Urothelium cell line (cell line): Measurements from ENCODE around the gene HMCN2.
"Not testable (repeated sequence)": the region's sequence is repeated elsewhere in the genome, so short reads cannot be mapped to it uniquely, and the experiment has no call there.

Source experiments
- DNase-seq: peaks from one replicate; pipeline ENCODE4 v3.0.0; 2011; ENCODE audit warnings: low spot score, mixed read lengths
- FAIRE-seq: peaks from 2 replicates; lab custom pipeline; 2011; peaks lifted over from hg19 to GRCh38; lab: Jason Lieb, UNC

Gene HMCN2

DNA sequence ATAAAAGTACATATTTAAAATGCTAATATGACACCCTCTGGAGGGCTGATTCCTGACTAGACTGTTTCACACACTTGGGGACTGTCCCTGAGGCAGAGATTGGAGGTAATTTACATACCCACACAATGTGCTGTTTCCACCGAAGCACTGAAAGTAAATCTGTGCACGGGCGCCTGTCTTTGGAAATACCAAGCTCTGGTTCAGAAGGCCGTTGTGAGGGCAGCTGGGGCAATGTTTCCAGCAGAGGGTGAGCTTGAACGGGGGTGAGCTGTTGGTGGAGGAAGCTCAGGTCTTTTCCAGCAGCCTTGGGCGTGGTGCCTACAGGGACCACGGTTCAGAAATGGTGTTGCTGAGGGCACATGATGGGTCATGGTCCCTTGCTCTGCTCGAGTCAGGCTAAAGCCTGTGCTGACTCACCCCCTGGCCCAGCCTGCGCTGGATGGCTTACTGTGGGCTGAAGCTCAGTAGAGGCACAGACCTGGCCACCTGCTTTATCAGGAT lies 25.8 kb upstream of the HMCN2 start:
- DNase-seq (no peak), FAIRE-seq (no peak)

DNA sequence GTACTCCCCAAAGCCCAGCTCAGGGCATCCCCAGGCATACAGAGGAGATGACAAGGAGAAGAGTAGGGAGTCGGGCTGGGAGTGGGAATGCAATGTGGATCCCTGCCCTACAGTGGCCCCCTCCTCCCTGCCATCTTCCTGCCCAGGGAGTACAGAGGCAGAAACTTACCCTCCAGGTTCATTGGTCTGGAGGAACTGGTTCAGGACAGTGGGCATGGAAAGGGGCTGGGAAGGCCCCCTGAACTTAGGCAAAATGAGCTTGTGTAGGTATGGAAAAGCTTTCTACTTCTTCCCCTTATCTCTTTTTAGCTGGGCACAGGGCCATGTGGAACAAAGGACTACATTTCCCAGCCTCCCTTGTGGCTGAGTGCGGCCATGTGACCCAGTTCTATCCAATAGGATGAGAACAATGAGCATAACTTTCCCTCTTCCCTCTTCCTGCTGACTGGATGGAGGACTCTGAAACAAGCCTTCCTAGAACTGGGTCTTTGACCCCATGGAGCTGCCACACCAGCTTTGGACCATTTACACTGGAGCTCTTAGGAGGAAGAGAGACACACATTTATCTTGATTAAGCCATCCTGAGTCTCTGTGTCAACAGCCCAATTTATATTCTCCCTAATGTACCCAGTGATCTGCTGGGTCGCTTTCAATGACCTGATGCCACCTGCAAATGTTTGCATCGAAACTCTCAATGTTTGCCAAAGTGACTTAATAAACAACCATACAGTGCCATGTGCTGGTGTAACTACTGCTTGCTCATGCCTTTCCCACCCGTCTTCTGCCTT lies 25.0 kb upstream of the HMCN2 start:
- DNase-seq (peak; percentile 68), FAIRE-seq (no peak)

DNA sequence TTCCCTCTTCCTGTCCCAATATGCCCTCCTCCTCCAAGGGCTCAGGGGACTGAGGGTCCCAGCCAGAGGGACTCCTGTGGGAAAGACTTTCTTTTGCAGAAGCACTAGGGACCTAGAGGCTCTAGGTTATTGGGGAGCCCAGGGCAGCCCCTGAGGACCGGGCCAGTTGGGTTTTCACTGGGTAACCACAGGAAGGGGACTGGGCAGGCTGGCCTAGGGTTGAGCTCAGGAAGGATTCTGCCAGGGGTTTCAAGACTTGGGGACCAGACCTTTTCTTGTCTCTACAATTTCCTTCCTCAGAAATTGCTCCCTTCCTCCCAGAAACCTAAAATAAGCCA lies 24.4 kb upstream of the HMCN2 start:
- no peak for DNase-seq
- FAIRE-seq = no peak

DNA sequence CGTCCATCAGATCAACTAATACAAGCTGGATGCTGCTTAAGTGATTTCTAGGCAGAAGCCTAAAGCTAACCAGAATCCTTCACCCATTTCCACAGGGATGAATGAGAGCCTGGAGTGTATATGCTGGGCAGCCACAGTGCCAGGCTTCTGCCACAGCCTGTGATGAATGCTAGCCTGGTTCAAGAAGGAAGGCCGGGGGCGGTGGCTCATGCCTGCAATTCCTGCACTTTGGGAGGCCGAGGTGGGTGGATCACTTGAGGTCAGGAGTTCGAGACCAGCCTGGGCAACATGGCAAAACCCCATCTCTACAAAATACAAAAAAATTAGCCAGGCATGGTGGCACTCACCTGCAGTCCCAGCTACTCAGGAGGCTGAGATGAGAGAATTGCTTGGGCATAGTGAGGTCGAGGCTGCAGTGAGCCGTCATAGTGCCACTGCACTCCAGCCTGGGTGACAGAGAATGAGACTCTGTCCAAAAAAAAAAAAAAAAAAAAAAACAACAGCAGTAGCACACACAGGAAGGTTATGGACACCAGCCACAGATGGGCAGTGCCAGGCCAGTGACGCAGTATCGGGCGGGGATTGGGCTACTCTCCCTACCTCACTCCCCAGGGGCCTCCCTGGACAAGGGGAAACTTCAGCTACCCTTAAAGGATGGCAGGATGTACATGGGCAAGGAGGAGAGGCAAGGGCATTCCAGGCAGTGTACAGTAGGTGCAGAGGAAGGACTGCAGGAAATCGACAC lies 23.1 kb upstream of the HMCN2 start:
- FAIRE-seq (no peak), DNase-seq (no peak)

DNA sequence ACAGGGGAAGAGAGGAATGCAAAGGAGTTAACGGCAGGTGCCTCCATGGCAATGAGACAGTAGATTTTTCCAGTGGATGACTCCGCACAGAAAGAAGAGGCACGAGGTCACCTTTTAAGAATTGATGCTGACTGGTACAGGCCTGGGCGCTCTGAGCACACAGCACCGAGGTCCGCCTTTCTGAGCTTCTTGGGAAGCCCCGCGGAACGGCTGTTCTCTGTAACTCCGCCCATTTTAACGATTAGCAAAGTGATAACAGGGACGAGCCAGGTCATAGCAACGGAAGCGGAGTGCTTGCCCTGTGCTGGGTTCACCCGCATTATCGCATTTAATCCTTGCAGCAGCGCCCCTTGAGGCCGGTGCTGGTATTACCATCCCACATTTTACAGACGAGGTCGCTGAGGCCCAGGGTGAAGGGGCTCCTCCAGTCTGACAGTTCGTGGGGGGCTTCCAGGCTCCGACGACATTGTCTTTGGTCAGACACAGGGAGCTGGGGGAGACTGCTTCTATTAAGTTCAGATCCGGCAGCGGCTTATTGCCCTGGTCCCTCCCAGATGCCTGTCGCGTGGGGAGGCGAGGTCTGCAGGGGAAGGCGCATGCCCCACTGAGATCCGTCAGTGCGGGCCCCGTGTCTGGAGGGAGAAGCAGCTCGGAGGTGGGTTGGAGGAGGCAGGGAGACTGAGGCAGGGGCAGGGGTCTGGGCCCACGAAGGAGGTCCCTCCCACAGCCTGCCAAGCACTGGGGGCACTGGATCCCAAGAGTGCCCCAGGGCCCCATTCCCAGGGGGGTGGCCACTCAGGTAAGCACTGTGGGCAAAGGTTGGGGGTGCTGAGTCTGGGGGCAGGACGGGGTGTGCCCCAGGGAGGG lies 22.3 kb upstream of the HMCN2 start:
- FAIRE-seq (no peak), DNase-seq (peak; percentile 77)

DNA sequence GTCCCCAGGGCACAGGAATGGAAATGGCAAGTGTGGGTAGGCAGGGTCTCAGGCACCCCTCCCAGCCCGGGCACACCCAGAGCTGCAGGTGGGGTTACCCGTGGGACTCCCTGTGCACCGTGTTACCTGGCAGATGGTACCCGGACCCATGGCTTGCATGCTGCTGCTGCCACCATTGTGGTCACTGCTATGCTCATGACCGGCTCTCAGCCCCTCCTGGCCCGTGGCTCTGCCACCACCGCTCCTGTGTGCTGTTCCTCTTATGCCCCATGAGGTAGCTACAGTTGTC lies 21.7 kb upstream of the HMCN2 start:
- no peak for DNase-seq
- FAIRE-seq = no peak

DNA sequence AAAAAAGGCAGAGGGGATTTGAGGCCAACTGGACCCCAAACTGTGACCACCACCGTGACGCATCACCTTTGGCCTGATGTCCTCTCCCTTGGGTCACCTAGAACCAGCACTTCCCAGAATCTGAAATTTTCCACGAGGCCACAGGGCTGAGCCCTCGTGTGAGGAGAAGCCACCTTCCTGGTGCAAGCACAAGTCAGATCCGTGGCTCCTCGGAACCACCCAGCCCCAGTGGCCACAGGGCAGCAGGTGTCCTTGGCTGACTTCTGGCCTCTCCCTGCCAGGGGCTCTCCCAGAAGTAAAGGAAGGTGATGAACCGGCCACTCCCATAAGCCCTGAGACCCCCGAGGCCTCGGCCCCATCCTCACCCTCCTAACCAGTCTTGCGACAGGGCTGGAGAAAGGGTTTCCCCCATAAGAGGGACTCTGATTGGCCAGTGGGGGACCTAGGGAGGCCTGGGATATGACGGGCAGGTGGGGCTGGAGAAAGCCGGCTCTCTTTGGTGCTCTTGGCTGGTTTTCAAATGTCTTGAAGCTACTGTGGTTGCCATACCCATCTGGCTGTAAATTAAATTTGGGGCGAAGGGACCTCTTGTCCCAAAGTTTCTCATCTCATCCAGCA lies 20.9 kb upstream of the HMCN2 start:
- FAIRE-seq (no peak), DNase-seq (no peak)

DNA sequence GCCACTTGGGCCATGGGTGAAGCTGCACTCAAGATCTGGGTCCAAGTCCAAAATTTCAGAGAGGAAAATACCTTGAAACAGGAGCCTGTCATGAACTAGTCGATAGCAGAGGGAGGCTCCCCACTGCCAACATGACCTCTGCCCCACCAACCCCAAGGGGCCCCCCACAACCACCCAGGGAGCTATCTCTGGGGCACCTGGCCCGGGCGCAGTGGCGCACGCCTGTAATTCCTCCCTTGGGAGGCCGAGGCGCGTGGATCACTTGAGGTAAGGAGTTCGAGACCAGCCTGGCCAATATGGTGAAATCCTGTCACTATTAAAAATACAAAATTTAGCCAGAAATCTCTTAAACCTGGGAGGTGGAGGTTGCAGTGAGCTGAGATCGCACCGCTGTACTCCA lies 20.1 kb upstream of the HMCN2 start:
- FAIRE-seq (no peak), DNase-seq (no peak)

DNA sequence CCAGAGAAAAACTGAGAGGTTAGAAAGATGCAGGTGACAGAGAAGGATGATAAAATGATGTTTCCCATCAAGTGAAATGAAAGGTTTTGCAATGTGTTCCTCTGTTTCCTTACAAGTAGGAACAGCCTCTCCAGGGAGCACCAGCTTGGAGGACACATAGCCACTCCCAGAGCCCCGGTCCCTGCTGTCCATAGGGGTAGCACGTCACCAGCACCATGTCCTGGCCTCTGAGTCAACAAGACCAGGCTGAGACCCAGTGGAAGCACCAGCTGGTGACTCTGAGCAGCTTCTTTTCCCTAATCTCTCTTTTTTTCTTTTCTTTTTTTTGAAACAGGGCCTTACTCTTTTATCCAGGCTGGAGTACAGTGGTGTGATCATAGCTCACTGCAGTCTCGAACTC lies 19.4 kb upstream of the HMCN2 start:
- FAIRE-seq (no peak), DNase-seq (no peak)

DNA sequence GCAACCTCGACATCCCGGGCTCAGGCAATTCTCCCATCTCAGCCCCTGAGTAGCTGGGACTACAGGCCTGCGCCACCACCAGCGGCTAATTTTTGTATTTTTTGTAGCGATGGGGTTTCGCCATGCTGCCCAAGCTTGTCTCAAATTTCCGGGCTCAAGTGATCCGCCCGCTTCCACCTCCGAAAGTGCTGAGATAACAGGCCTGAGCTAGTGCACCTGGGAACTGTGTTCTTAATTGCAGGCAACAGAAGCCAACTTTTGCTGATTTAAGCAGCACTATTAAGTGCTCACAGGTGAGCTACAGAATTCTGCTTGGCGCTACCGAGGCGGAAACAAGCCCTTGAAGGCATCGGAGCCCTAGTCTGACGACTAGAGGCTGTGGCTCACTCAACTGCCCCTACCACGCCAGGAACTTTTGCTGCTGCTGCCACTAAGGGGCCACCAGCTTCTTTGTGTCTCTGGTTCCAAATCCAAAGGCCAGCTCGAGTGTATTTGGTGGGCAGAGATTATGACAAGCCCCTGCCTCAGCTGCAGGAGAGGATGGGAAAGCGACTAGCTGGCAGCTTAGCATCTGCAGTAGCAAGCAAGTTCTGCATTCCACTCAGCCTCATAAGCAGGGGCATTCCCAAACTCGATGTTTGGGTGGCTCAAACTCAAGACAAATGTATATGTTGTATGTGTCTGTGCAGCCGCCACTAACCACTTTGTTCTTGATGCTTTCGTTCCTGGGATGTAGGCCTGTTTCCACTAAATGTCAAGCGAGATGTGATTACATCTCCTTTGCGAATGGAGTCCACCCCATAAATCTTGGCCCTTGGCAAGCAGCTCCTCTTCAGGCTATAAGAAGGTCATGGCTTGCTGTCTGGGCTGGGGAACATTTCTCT lies 10.6 kb upstream of the HMCN2 start:
- DNase-seq (no peak), FAIRE-seq (no peak)

DNA sequence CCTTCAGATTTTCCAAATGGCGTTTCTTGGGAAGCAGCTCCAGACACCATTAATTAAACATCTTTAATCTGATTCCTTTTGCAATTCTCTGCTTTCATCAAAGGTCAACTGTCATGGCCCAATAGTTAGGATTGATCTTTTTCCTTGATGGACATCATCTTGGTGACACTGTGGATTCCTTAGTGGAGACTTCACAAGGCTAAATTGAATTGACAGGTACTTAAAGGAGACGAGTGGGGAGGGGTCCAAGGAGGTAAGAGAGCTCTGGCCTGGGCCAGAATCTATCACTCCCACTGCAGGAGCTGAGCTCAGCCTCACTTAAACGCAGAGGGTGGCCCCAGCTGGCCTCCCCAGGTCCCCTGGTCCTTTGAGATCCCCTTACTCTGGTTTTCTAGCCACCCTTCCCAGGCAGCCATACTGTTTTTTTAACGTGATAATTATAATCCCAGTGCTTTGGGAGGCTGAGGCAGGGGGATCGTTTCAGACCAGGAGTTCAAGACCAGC lies 9.9 kb upstream of the HMCN2 start:
- FAIRE-seq = no peak
- no peak for DNase-seq

DNA sequence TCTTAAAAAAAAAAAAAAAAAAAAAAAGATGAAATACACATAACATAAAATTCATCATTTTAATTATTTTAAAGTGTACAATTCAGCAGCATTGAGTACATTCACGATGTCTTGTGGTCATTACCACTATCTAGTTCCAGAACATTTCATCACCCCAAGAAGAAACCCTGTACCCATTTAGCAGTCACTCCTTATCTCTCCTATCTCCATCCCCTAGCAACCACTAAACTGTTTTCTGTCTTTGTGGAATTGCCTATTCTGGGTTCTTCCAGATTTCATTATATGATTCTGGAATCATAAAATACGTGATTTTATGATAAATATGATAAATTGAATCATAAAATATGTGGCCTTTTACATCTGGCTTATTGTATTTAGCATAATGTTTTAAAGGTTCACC lies 8.9 kb upstream of the HMCN2 start:
- no peak for FAIRE-seq

DNA sequence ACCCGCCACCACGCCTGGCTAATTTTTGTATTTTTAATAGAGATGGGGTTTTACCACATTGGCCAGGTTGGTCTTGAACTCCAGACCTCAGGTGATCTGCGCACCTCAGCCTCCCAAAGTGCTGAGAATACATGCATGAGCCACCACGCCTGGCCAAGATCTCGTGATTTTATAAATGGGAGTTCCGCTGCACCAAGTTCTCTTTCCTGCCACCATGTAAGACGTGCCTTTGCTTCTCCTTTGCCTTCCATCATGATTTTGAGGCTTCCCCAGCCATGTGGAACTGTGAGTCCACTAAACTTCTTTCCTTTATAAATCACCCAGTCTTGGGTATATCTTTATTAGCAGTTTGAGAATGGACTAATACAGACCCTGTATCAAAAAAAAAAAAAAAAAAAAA lies 7.4 kb upstream of the HMCN2 start:
- not testable (repeated sequence) for FAIRE-seq, DNase-seq

More for the DNA sequence above, 8.9 kb upstream of the HMCN2 start:
- DNase-seq = no peak

DNA sequence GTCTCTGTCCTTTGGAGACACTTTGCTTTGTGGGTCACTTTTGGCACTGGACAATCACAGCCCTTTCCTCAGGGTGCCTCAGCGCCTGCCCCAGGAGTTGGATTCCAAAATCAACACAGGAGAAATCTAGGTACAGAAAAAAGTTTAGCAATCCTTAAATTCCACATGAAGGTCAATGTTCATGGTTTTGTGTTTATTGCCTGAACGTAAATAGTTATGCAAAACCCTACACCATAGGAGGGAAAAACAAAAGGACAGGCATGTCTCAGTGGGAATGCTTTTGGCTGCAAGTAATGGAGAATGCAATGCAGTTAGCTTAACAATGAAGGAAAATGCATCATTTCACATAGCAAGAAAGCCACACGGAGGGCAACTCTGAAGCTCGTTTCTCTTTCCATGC lies 6.5 kb upstream of the HMCN2 start:
- DNase-seq (no peak), FAIRE-seq (no peak)

DNA sequence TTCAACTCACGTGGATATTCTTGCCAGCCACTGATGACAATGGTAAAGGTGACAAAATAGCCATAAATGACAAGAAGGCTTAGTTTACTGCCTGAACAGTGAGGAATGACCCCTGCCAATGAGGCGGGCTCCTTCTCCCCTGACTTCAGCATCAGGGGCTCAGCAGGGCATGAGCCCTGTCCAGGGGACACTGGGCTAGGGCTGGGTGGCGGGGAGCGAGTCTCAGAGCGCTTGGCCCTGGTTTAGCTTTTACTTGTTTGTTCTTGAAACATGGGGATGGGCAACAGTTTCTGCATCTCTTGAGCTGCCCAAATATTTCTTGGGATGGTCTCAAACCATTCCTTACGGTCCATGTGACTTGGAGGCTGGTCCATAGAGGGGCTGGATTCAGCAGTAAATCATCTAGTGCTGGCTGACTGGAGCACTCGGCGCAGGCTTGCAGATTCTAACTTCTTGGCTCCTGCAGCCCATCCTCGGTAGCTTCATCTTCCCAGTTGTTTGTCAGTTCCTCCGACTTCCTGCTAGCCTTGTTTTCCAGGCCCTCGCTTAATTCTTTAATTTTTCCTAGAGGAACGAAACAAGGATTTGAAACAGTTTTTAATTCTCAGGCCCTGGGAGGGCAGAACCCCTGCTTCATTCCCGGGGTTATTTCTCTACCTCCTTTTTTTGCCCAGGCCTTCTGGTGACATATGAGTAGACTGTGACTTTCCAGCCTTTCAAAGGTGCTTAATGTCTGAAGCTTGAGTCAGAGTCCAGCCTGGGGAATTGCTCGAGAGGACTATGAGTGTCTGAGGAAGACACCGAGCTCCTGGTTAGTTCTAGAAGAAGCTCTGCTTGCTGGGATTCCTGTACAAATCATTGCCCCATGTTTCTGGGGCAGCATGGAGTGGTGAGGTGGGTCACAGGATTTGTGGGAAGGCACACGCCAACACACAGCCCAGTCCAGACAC lies 4.5 kb upstream of the HMCN2 start:
- FAIRE-seq = no peak
- DNase-seq = no peak

DNA sequence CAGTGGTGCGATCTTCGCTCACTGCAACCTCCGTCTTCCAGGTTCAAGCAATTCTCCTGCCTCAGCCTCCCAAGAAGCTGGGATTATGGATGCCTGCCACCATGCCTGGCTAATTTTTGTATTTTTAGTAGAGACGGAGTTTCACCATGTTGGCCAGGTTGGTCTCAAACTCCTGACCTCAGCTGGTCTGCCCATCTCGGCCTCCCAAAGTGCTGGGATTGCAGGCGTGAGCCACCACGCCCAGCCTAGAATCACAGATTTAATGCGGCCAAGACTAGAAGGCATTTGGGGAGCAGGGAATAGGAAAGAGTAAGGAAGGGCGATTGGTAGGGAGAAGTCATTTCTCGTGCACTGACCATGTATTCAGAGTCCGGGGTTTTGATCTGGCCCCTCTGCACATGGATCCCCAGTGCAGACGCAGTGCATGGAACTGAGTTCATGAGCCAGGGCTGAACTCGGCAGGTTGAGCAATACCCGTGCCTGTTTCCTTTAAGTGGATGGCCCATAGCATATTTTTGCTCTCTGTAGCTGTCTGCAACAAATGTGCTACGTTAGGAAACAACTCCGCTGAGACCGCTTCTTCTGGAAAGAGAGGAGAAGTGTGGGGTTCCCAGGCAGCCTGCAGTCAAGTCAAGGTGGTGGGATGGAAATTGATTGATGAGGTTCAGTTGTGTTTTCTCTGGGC lies 3.4 kb upstream of the HMCN2 start:
- DNase-seq (no peak), FAIRE-seq (no peak)

DNA sequence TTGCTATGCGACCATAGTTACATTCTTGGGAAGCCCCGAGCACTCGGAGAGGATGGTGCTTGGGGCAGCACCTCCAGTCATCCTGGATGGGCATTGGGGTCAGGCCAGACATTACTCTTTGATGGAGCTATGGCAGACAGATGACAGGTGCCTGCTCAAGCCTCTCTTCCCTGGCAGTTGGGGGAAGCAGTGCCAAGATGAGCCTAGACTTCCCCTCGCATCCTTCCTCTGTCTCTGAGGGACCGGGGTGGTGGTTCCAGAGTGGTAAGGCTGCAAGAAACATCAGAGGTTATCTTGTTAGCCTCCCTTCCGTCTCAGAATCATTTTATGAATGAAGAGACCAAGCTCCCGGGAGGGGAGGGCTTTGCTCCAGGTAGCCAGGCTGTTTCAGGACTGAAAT lies 2.8 kb upstream of the HMCN2 start:
- no peak for DNase-seq
- FAIRE-seq = no peak
